NK-92 (cell line): ENCODE results near the gene SLC39A11.
"Not testable (repeated sequence)": the region's sequence is repeated elsewhere in the genome, so short reads cannot be mapped to it uniquely, and the experiment has no call there.

Source experiments
- DNase-seq: peaks from one replicate; lab custom pipeline; 2025; ENCODE audit not compliant: unreplicated experiment; lab: John Stamatoyannopoulos, UW

Gene SLC39A11

DNA sequence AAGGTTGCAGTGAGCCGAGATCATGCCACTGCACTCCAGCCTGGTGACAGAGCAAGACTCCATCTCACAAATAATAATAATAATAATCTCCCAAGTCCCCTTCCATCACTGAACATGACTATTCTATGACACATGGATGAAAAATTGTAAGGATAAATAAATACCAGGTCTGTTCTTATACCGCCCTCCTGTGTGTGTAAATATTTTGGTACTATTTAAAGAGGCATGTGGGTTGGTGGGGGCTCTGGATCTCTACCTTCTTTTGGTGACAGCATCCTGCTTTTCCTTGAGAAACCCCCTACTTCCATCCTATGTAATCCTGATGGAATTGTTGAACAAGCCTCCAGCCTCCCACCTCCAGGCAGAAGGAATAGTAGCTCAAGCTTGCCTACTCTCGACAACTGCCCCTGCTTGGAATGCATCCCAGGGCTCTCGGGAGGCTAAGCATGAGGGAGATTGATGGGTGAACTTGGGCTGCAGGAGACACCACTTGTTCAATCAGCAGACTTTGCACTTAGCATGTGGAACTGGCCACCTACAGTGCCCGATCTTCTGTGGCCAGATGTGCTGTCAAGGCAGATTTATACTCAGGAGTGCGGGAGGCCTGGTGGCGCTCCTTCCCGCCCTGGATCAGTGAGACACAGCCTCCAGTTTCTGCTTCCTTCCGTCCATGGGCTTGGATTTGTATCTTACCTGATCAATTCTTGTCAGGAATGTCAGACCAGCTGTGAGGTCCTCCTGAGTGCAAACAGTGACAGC lies 287.4 kb downstream of the SLC39A11 start:
- no peak for DNase-seq

DNA sequence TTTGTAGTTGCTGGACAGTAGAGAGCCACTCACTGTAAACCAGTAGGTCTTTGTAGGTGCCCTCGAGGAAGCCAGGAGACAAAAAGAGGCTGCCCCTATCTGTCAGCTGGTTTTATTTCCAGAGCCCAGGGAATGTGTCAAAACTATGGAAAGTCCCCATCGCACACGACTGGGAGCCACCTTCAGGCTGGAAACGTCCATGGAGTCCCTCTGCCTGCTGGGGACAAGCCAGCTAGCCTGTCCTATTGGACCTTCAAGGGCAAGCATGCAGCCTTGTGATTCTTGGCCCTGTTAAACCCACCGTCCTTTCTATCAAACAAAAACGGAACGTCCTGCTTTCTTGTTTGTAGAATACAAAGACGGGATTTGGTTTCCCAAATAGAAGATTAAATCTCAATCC lies 289.8 kb downstream of the SLC39A11 start:
- DNase-seq = no peak

DNA sequence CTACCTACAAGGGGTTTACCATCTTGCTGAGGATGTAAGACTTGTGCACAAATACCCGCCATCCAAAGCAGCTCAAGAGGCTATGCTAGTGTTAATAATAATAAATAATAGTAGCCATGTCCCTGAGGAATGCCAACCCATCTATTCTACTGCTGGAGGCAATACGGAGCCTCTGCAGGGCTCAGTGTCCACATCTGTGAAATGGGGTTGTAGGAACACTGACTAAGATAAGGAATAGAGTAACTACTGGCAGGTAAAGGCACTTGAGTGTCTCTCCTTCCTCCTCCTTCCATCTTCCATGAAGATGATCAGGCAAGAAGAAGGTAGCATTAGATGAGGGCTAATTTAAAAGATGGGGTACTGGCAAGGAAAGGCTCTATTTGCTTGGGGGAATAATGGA lies 295.3 kb downstream of the SLC39A11 start:
- no peak for DNase-seq

DNA sequence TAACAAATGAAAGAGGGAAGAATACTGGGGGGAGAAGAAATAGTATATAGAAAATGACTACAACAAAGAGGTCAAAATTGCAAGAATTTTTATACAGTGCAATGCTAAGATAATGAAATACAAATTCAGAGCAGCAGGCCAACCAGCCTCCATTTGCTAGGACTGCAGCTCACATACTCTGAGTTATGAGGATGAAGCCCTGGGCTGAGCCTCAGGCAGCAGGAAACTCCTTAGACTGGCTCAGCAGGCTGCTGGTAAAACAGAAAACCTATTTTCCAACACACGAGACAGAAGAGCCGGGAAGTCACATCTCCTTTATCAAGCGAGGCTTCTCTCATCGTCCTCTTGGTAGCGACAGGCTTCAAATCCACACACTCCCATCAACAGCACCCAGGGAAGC lies 296.5 kb downstream of the SLC39A11 start:
- DNase-seq = no peak

DNA sequence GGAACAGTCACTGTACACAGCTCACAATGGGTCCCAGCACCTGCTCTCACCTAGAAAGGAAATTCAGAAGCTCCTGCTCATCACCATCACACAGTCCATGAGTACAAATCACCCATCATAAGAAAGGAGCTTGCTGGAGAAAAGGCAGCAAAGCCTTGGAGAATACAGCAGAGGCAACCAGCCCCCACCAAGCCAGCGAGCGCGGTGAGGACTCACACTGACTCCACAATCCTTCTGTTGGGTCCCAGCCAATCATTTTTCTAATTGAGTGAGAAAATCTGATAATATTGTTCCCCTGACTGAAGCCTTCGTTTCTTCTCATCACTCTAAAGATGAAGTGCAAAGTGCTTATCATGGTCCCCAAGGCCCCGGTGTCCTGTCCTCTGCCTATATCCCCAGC lies 298.3 kb downstream of the SLC39A11 start:
- no peak for DNase-seq

DNA sequence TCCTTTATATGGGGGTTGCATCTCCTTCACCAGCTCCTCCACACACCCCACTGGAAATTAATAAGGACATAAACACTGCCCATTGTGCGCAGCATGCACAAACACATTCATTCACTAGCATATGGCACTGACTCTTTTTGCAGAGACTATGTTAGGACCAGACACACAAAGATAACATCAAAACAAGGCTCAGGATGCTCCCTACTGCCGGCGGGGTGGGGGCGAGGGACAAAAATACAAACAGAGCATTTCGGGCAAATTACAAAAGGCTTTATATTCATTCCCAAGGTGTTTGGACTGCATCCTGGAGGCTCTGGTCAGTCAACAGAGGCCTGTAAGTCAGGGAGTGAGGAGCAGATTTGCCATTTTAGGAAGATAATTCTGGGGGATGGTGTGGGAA lies 299.7 kb downstream of the SLC39A11 start:
- DNase-seq = no peak

DNA sequence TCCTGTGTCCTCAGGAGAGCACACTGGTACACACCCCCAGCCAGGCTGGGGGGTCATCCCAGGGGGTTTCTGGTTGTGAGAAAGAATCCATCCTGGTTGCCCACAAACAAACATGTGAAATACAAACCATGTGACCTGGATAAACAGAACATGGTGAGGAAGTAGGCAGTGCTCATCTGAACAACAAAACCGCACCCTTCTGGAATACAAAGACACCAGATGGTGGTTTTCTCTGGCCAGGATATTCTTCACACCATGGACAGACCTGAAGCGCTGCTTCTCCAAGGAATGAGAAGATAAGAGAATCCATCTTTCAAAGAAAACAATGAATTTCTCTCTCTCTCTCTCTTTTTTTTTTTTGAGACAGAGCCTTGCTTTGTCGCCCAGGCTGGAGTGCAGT lies 302.3 kb downstream of the SLC39A11 start:
- no peak for DNase-seq

DNA sequence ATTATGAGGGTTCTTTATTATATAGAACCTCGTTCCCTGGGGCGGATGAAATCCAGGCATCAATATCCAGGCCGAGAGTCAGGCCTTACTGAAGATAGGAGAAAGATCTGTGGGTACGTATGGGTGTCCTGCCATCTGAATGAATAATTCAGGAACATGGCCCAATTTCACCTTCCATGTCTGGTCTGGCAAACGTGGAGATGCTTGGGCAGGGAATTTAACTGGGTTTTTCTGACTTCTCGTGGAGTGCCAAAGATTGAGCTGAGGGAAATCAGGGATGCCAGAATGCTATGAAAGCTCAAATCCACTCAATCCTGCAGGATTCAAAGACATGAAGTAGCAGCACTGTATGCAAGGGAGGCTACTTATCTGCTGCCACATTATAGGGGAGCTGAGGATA lies 302.8 kb downstream of the SLC39A11 start:
- no peak for DNase-seq

DNA sequence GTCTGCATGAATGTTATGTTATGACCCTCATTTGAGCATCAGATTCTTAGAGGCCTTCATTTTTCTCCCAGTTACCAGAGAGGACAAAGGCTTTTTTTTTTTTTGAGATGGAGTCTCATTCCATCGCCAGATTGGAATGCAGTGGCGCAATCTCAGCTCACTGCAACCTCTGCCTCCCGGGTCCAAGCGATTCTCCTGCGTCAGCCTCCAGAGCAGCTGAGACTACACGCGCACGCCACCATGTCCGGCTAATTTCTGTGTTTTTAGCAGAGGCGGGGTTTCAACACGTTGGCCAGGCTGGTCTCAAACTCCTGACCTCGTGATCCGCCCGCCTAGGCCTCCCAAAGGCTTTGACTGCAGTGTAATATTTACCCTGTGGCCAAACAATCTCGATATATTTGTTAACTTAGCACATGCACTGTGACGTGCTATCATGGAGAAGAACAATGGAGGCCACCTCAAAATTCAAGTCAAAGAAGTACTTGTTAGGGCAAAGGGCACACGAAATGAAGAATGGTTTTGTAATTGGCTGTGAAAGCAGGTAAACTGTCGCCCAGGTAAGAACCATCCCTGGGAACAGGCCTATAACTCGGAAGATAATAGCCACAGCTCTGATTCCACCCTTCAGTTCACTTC lies 303.4 kb downstream of the SLC39A11 start:
- DNase-seq = no peak

DNA sequence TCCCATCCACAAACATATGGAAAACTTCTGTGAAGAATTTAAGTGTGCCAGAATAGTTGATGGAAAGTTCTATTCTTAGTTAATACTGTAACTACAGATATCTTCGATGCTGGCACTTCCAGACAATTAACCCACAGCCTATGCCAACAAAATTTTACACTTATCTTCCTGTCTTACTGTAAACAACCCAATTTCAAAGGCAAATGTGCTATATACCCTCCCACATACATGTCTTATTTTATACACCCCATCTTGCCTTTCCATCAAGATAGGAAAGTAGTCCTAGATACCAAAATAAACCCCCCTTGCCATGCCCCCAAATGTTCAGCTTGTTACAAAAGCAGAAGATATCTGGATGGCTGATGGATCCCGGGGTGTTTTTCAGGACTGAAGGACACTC lies 306.3 kb downstream of the SLC39A11 start:
- no peak for DNase-seq

DNA sequence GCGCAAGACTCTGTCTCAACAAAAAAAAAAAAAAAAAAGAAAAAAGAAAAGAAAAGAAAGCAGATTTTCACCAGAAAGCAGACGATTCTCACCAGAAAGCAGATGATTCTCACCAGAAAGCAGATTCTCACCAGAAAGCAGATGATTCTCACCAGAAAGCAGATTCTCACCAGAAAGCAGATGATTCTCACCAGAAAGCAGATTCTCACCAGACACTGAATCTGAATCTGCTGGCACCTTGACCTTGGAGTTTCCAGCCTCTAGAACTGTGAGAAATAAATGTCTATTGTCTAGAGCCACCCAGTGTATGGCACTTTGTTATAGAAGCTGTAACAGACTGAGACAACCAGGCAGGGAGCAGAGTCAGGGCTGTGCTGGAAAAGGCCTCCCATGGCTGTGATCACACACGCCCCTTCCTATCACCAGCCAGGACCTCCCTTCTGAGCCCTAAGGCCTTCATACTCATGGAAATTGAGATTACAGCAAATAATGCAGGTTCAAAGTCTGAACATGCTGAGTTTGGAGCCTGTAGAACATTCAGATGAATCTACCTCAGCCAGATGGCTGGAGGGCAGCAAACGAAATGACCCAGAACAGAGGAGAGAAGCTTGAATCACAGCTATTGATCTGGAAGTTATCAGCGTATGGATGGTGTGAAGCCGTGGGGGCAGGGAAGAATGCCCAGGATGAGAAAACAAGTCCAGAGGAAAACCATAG lies 309.3 kb downstream of the SLC39A11 start:
- no peak for DNase-seq

DNA sequence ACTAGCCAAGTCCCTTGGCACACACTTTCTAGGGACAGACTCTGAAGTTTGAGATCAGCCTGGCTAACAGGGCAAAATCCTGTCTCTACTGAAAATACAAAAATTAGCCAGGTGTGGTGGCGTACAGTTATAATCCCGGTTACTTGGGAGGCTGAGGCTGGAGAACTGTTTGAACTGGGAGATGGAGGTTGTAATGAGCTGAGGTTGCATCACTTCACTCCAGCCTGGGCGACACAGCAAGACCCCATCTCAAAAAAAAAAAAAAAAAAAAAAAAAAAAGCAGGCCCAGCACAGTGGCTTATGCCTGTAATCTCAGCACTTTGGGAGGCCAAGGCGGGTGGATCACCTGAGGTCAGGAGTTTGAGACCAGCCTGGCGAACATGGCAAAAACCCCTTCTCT lies 310.1 kb downstream of the SLC39A11 start:
- DNase-seq = not testable (repeated sequence)

DNA sequence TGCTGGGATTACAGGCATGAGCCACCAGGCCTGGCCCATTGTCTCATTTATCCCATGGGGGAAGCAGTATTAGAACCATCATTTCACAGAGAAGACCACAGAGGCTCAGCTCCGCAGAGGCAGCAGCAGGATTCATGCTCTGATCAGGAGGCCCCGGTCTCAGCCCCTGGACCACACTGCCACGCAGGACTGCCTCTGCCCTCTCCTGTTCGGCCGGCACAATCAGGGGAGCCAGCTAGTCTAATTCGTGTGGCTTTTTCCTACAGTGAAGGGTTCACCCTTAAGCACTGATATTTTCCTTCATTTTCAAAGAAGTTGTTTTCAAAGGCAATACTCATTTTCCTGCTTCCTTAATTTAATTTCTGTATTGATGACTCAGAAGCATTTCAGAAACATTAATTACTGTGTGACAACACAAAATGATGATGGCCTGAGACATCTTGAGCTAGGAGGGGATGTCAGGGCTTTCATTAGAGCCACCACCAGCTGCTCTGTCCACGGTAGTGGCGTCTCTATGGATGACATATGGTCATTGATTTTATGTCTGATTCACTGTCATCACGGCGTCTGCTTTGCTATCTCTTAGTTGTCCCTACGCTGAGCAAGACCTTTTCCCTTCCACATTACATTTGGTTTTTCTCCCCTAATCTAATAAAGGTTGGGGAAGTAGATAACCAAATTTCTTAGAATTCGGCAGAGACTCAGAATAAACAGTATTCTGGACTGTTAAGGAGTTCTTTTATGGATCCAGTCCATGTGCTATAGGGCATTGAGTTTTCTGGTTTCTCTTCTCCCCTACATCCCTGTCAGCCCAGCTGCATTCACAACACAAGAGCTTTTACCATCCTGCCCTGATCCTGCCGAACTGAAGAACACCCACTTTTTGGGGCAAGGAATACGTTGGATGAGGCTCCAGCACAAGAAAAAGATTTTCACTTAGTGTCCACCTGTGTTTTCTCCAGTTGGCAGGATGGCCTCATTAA lies 314.0 kb downstream of the SLC39A11 start:
- DNase-seq = no peak

DNA sequence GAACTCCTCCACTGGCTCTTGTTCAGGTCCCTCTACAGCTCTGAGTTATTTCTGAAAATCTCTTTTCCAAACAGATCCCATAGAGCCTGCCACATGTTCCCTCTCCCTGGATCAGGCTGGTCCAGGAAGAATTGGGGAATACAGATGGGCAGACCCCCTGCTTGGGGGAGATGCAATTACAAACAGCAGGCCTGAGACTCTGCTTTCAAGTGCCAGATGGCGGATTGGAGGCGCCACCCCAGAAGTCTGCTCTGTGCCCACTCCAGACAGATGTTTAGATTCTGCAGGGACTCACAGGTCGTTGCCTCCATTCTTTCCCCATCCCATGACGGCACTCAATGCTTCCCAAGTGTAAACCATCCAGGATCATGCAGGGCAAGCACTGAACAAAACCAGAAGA lies 316.6 kb downstream of the SLC39A11 start:
- no peak for DNase-seq

DNA sequence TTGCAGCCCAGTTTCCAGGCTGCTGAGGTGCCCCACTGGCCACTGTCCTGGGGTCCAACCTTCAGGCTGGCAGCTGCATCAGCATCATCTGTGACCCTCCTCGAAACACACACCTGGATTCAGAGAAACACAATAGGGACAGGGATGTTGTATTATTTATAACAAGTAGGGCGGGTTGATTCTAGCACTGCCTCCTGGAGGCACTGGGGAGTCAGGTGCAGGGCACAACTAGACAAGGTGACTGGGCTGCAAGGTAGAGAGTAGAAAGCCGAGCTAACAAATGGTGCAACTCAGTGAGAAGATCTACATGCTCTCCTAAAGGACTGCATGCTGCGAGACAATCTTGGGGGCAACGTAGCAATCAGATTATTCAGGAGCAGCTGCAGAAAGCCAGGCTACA lies 317.3 kb downstream of the SLC39A11 start:
- DNase-seq = no peak

DNA sequence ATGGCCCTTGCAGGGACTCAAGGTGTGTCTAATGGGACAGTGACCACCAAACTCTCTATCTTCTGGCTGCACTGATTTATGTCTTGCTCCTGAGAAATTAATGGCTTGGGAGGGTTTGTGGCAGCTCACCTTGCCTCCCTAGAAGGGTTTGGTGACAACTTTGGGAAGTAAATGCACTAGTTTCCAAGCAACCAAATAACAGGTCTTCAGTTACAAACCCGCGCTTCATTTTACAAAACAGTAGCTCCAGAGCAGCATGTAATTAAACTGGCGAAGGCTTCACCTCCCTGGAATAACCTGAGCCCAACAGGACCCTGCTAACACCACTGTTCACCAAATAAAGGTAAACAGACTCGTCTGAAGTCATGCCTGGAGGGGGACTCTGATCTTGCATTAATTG lies 318.3 kb downstream of the SLC39A11 start:
- DNase-seq = no peak

DNA sequence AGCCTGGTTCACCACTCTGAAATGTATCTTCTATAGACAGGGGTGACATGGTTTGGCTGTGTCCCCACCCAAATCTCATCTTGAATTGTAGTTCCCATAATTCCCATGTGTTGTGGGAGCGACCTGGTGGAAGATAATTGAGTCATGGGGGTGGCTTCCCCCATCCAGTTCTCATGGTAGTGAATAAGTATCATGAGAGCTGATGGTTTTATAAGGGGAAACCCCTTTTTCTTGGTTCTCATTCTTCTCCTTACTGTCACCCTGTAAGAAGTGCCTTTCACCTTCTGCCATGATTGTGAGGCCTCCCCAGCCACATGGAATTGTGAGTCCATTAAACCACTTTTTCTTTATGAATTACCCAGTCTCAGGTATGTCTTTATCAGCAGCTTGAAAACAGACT lies 319.3 kb downstream of the SLC39A11 start:
- DNase-seq = not testable (repeated sequence)

DNA sequence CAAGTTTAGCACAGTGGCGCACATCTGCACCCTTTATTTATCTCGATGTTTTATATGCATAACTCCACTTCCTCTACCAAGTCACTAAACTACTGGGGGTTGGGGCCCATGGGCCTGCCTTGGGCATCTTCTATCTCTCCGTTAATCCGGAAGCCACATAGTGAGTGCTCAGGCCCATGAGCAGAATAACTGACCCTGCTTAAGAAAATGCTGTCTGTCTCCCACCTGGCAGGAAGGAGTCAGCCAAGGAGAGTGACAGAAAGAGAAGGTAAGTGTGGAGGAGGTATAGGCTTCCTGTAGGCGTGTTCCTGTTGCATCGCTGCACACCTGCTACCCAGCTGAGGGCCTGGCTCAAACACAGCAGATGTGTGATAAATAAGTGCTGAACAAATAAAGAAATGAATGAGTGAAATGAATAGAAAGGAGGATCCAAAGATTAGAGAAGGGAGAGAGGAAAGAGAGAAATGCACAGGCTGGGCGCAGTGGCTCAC lies 320.1 kb downstream of the SLC39A11 start:
- no peak for DNase-seq

DNA sequence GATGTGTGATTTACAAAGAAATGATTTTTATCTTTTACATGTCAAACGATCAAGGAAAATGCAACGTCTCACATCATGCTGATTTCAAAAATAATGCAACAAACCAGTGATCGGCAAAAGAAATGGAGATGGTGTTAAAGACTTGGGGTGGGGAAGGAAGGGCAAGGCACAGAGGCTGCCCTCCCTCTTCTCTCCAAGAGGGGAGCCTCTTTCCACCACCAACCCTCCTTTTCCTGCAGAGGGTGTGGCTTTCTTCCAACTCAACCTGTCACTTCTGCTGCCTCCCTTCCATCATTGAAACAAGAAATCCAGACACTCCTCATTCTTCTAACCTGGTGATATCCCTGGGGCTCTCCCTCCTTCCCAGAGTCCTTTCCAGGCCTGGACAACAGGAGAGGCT lies 320.8 kb downstream of the SLC39A11 start:
- DNase-seq = no peak

DNA sequence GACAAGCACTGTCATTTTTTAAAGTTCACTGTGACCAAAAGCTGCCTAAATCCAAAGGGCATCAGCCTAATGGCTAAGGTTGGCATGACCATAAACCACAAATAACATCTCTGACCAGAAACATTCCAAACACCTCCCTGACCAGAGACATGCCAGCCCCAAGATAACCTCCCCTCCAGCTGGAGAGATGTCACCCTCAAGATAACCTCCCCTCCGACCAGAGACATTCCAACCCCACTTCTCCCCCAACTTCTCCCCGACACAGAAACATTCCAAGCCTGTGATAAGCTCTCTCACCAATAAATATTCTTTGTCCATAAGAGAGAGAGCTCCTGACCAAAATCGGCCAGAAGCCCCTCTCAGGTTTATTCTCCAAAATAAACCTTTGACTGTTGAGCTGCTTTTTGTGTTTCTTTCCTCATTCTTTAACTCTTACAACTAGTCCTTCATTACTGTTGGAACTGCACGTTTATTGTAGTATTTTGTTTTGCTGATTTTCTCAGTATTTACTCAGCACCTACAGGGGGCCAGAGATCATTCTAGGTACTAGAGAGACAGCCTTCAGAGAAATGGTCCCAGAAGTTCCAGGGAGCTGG lies 325.6 kb downstream of the SLC39A11 start:
- DNase-seq = no peak
